Osteocyte (in vitro differentiated cells): ENCODE results near the gene SCN9A. TPM values are rescaled to one million over a fixed set of nuclear protein-coding genes. Genes with fewer than 3 reads are reported as not detected.
A peak's percentile ranks its signal among the peaks of the same experiment; 100 is the strongest.

Source experiments
- DNase-seq: peaks from one replicate; pipeline ENCODE4 v3.0.0; 2021; ENCODE audit warnings: mixed read lengths; ENCODE audit not compliant: unreplicated experiment; ENCODE audit errors: extremely low spot score
- H3K27ac Mint-ChIP-seq: one replicate; pipeline ENCODE4 v1.8.0; 2021; ENCODE audit warnings: mild to moderate bottlenecking, mixed read lengths; ENCODE audit not compliant: unreplicated experiment
- H3K27me3 Mint-ChIP-seq: one replicate; pipeline ENCODE4 v1.8.0; 2021; ENCODE audit warnings: mixed read lengths; ENCODE audit not compliant: unreplicated experiment
- H3K36me3 Mint-ChIP-seq: one replicate; pipeline ENCODE4 v1.8.0; 2021; ENCODE audit warnings: mixed read lengths; ENCODE audit not compliant: unreplicated experiment
- H3K4me1 Mint-ChIP-seq: one replicate; pipeline ENCODE4 v1.8.0; 2021; ENCODE audit warnings: mixed read lengths; ENCODE audit not compliant: unreplicated experiment
- H3K4me3 Mint-ChIP-seq: one replicate; pipeline ENCODE4 v1.8.0; 2021; ENCODE audit warnings: mild to moderate bottlenecking, moderate library complexity, mixed read lengths; ENCODE audit not compliant: unreplicated experiment
- H3K9me3 Mint-ChIP-seq: one replicate; pipeline ENCODE4 v1.8.0; 2021; ENCODE audit warnings: mixed read lengths; ENCODE audit not compliant: unreplicated experiment
- CTCF ChIP-seq: fragments of 200-600 bp; sonication (generic); IDR thresholded peaks from 2 replicates; pipeline ENCODE4 v1.5.0; 2021; ENCODE audit warnings: antibody characterized with exemption, mild to moderate bottlenecking, moderate library complexity
- total RNA-seq: library from RNA; stranded (reverse); gene quantifications from 2 replicates; pipeline ENCODE4 v1.2.1, GENCODE V29; 2021

Gene SCN9A
- total RNA-seq, 1 donor from 2014 or later = 6.6 TPM

- H3K27me3 Mint-ChIP-seq = no peaks in the 10 kb centered on the region
- peak; percentile 67 for TF ChIP-seq CTCF
Measured at GRCh38 chr2:166179201-166179600, 196.5 kb downstream of the SCN9A start.

GRCh38 chr2:166173263-166173662 lies 202.5 kb downstream of the SCN9A start:
- Mint-ChIP-seq H3K36me3 (no peaks in the 10 kb centered on the region), H3K4me1 (peaks cover 5% of the 10 kb centered on the region), H3K27me3 (no peaks in the 10 kb centered on the region), H3K27ac (no peak overlapping the region), H3K9me3 (no peaks in the 10 kb centered on the region), H3K4me3 (no peak overlapping the region)
- TF ChIP-seq CTCF = no peak
- DNase-seq = no peak

More at GRCh38 chr2:166179201-166179600, 196.5 kb downstream of the SCN9A start:
- Mint-ChIP-seq H3K9me3 (no peaks in the 10 kb centered on the region), H3K36me3 (no peaks in the 10 kb centered on the region), H3K4me3 (no peak overlapping the region), H3K4me1 (peaks cover 8% of the 10 kb centered on the region), H3K27ac (no peak overlapping the region)
- DNase-seq = no peak

- Mint-ChIP-seq H3K4me3 (no peak overlapping the region), H3K27ac (no peak overlapping the region), H3K9me3 (no peaks in the 10 kb centered on the region), H3K27me3 (no peaks in the 10 kb centered on the region), H3K36me3 (no peaks in the 10 kb centered on the region), H3K4me1 (peaks cover 21% of the 10 kb centered on the region)
- TF ChIP-seq CTCF = no peak
- no peak for DNase-seq
Measured at GRCh38 chr2:166171216-166171615, 204.5 kb downstream of the SCN9A start.

GRCh38 chr2:166170356-166170755 lies 205.4 kb downstream of the SCN9A start:
- Mint-ChIP-seq H3K4me3 (no peak overlapping the region), H3K9me3 (no peaks in the 10 kb centered on the region), H3K27ac (no peak overlapping the region), H3K4me1 (peaks cover 22% of the 10 kb centered on the region), H3K36me3 (no peaks in the 10 kb centered on the region), H3K27me3 (no peaks in the 10 kb centered on the region)
- no peak for DNase-seq
- no peak for TF ChIP-seq CTCF

GRCh38 chr2:166167449-166167848 lies 208.3 kb downstream of the SCN9A start:
- H3K4me1 Mint-ChIP-seq = peaks cover 22% of the 10 kb centered on the region
- no peaks in the 10 kb centered on the region for H3K36me3 Mint-ChIP-seq
- DNase-seq = no peak
- H3K9me3 Mint-ChIP-seq = no peaks in the 10 kb centered on the region
- no peaks in the 10 kb centered on the region for H3K27me3 Mint-ChIP-seq
- H3K4me3 Mint-ChIP-seq = no peak overlapping the region
- H3K27ac Mint-ChIP-seq = peak overlapping the region; percentile 29
- no peak for TF ChIP-seq CTCF
